ENCODE measurements around the gene SLX4. TPM values are rescaled to one million over a fixed set of nuclear protein-coding genes. Genes with fewer than 3 reads are reported as not detected.
A peak's percentile ranks its signal among the peaks of the same experiment; 100 is the strongest.
"Not testable (repeated sequence)": the region's sequence is repeated elsewhere in the genome, so short reads cannot be mapped to it uniquely, and the experiment has no call there.

The SLX4 gene
- polyA plus RNA-seq, 2 of the 4 experiments (the other 2 are of a cell fraction), result 3.0 to 5.0 TPM

DNA sequence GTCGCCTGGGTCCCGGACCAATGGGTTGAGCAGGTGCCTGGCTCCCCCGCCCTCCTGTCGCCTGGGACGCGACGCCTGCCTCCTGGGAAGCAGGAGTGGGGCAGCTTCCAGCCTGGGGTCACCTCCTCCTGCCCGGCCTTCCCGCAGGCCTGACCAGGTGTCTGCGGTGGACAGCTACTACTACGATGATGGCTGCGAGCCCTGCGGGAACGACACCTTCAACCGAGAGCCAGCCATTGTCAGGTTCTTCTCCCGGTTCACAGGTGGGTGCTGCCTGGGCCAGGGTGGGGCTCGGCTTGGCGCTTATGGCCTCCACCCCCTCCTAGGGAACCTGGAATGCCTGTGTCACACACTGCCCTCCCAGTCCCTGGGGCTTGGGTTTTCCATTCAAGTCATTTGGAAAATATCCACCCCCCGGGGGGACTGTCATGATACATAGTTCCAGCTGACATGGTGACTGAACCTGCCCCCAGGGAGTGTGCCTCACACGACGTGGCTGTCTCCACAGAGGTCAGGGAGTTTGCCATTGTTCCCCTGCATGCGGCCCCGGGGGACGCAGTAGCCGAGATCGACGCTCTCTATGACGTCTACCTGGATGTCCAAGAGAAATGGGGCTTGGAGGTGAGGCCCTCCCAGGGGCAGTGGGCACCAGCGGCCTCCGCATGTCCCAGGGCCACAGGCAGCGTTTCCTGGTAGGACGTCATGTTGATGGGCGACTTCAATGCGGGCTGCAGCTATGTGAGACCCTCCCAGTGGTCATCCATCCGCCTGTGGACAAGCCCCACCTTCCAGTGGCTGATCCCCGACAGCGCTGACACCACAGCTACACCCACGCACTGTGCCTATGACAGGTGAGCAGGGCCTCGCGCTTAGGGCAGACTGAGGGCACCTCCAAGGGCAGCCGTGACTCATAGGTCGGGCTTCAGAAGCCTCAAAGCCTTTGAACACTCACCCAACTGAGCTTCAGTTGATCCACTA, 45.4 kb upstream of the SLX4 start:
- 81% methylated on average over 29 of the region's 42 CpGs for WGBS (ENCODE audit: missing lambda C conversion rate)
- DNase-seq (ENCODE audit: low read depth in 1 of 2, low spot score in 1 of 2) (no peak), FAIRE-seq (no peak), ATAC-seq (no peak)
- H3K4me1 ChIP-seq, result peaks cover 6% of the 10 kb centered on the region; the same call in 1 of the 3 replicates
- H3K4me3 ChIP-seq, result no peak overlapping the region
- no peak overlapping the region for H3K27ac ChIP-seq
- TF ChIP-seq EHF (CRISPR knock-in tag; IDR thresholded peaks at IDR 0.05), result no peak
- TF ChIP-seq HDAC2 (IDR thresholded peaks at IDR 0.05), result no peak
- no peak for TF ChIP-seq GATA3 (IDR thresholded peaks at IDR 0.05; ENCODE audit: borderline replicate concordance)
- TF ChIP-seq CHD4 (IDR thresholded peaks at IDR 0.05; ENCODE audit: borderline replicate concordance), result no peak
- no peak for TF ChIP-seq POLR2AphosphoS2 (conservative IDR thresholded peaks at IDR 0.05; ENCODE audit: low read length)
- no peak for TF ChIP-seq HOXB5 (CRISPR knock-in tag; IDR thresholded peaks at IDR 0.05)
- no peak for TF ChIP-seq SMC3 (IDR thresholded peaks at IDR 0.05)
- no peak for TF ChIP-seq MAZ (IDR thresholded peaks at IDR 0.05; ENCODE audit: borderline replicate concordance, low read depth, low read length)
- TF ChIP-seq BHLHE40 (IDR thresholded peaks at IDR 0.05; ENCODE audit: low read depth, low read length), result no peak
- TF ChIP-seq E2F6 (IDR thresholded peaks at IDR 0.05; ENCODE audit: borderline replicate concordance, low read depth), result no peak
- TF ChIP-seq ZSCAN20 (CRISPR knock-in tag; IDR thresholded peaks at IDR 0.05), result no peak
- TF ChIP-seq, protein P1, sequence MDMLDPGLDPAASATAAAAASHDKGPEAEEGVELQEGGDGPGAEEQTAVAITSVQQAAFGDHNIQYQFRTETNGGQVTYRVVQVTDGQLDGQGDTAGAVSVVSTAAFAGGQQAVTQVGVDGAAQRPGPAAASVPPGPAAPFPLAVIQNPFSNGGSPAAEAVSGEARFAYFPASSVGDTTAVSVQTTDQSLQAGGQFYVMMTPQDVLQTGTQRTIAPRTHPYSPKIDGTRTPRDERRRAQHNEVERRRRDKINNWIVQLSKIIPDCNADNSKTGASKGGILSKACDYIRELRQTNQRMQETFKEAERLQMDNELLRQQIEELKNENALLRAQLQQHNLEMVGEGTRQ (IDR thresholded peaks at IDR 0.05), result no peak
- no peak for TF ChIP-seq NR3C1 (IDR thresholded peaks at IDR 0.05)
- TF ChIP-seq ZFP36 (IDR thresholded peaks at IDR 0.05; ENCODE audit: borderline replicate concordance, partially characterized antibody), result no peak
- TF ChIP-seq EP300 (IDR thresholded peaks at IDR 0.05), result no peak
- no peak for TF ChIP-seq FOSL2 (IDR thresholded peaks at IDR 0.05)
- TF ChIP-seq FOSL2 (CRISPR knock-in tag; IDR thresholded peaks at IDR 0.05), result no peak
- POLR2A ChIA-PET, result no interaction called here
- H3K9me3 ChIP-seq, result no peaks in the 10 kb centered on the region
- no peak overlapping the region for H3K4me2 ChIP-seq
- CTCF ChIA-PET, result interaction anchor here (1.0 to 3.0 kb wide), 3 partner anchors 8 to 35 kb away, joined by 3 to 11 read pairs (median 4); no protein-coding TSS in a partner anchor

DNA sequence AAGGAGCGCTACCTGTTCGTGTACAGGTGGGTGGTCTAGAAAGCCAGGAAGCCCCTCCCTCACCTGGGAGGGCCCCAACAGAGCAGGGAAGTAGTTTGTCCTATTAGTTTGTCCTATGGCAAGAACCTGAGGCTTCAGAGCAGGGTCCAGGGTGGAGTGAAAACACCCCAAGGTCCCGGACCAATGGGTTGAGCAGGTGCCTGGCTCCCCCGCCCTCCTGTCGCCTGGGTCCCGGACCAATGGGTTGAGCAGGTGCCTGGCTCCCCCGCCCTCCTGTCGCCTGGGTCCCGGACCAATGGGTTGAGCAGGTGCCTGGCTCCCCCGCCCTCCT, 44.7 kb upstream of the SLX4 start:
- FAIRE-seq, H3K9me3 ChIP-seq: not testable (repeated sequence)
- CTCF ChIA-PET, result interaction anchor here (1.5 to 3.0 kb wide), 2 partner anchors 8 to 19 kb away, joined by 4 to 11 read pairs; no protein-coding TSS in a partner anchor

GRCh38 chr16:3655396-3656159, 44.2 kb upstream of the SLX4 start:
- ChIA-PET CTCF (interaction anchor here (1.0 to 3.0 kb wide), 8 partner anchors 9 to 598 kb away, joined by 3 to 11 read pairs (median 4); no protein-coding TSS in a partner anchor), POLR2A (no interaction called here)
- peaks cover 6% of the 10 kb centered on the region; the same call in 1 of the 3 replicates for H3K4me1 ChIP-seq
- H3K9me3 ChIP-seq, result no peaks in the 10 kb centered on the region
- H3K27ac ChIP-seq, result no peak overlapping the region
- 97% methylated on average over 6 of the region's 21 CpGs for WGBS (ENCODE audit: missing lambda C conversion rate)
- FAIRE-seq, result no peak
- no peak overlapping the region for H3K4me2 ChIP-seq
- no peak for DNase-seq (ENCODE audit: low read depth in 1 of 2, low spot score in 1 of 2)
- peak in 1 of 2 experiments; percentile 11; a peak in 3 of 6 replicates for ATAC-seq
- no peak overlapping the region for H3K4me3 ChIP-seq
- no peak for TF ChIP-seq FOSL2 (IDR thresholded peaks at IDR 0.05)
- TF ChIP-seq FOSL2 (CRISPR knock-in tag; IDR thresholded peaks at IDR 0.05), result no peak
- no peak for TF ChIP-seq RFX5 (IDR thresholded peaks at IDR 0.05)

More for the DNA sequence above, 44.7 kb upstream of the SLX4 start:
- WGBS (ENCODE audit: missing lambda C conversion rate), result 100% methylated on average over 2 of the region's 10 CpGs
- H3K4me3 ChIP-seq; H3K4me1 ChIP-seq; ATAC-seq; POLR2A ChIA-PET; H3K27ac ChIP-seq; DNase-seq (ENCODE audit: low read depth in 1 of 2, low spot score in 1 of 2); H3K4me2 ChIP-seq: not testable (repeated sequence)
